ENCODE results near the gene ZNF205. TPM values are rescaled to one million over a fixed set of nuclear protein-coding genes. Genes with fewer than 3 reads are reported as not detected.

Gene ZNF205
- total RNA-seq, 1 experiment from 2014 or later = 17.0 TPM

- TF ChIP-seq YY1 (IDR thresholded peaks at IDR 0.05; ENCODE audit: extremely low read depth, insufficient replicate concordance, low read depth, low read length) (peak; percentile 76), EGR1 (IDR thresholded peaks at IDR 0.05; ENCODE audit: low read depth) (no peak), CEBPB (IDR thresholded peaks at IDR 0.05; ENCODE audit: low read depth) (no peak), EZH2phosphoT487 (IDR thresholded peaks at IDR 0.05; ENCODE audit: borderline replicate concordance) (no peak), REST (IDR thresholded peaks at IDR 0.05; ENCODE audit: low read depth) (no peak), ELF1 (IDR thresholded peaks at IDR 0.05; ENCODE audit: borderline replicate concordance, low read depth) (no peak), ZFX (IDR thresholded peaks at IDR 0.05) (no peak)
Observed at GRCh38 chr16:3152277-3152990, 40.0 kb downstream of the ZNF205 start (continued).

GRCh38 chr16:3152991-3153368, 40.6 kb downstream of the ZNF205 start:
- peak overlapping the region; percentile 86 for H3K4me2 ChIP-seq (ENCODE audit: low read length)
- RAD21 ChIA-PET (ENCODE audit: low non-redundant PET in 1 of 2, low total read pairs in 2 of 2, uncharacterized antibody in 2 of 2, unreplicated experiment in 2 of 2) = no interaction called here
- H3K27ac ChIP-seq (ENCODE audit: low read depth, low read length) = no peak overlapping the region
- H3K4me3 ChIP-seq (replicated peaks in 1 of 2; ENCODE audit: low read depth in 1 of 2, low read length in 2 of 2) = no peak overlapping the region
- H3K9me3 ChIP-seq (ENCODE audit: control insufficient read depth in 1 of 2, insufficient read depth in 1 of 2, low read depth in 1 of 2, low read length in 2 of 2) = no peaks in the 10 kb centered on the region
- peaks cover 11 to 51% of the 10 kb centered on the region in 2 experiments for H3K4me1 ChIP-seq (ENCODE audit: control insufficient read depth in 1 of 2, insufficient read depth in 2 of 2, low read length in 2 of 2)
- no peaks in the 10 kb centered on the region for H4K20me1 ChIP-seq (ENCODE audit: insufficient read depth)
- ATAC-seq = no peak
- no peak overlapping the region for H2AFZ ChIP-seq (ENCODE audit: low read depth, low read length, poor library complexity, severe bottlenecking)
- DNase-seq (ENCODE audit: low read depth, low spot score) = no peak
- no TSS peak for BruUV-seq (replicated peaks)
- H3K27me3 ChIP-seq (ENCODE audit: insufficient read depth, low read length) = no peaks in the 10 kb centered on the region
- H3K9ac ChIP-seq (ENCODE audit: low read length) = no peak overlapping the region
- H3K9me2 ChIP-seq (ENCODE audit: insufficient read depth) = no peaks in the 10 kb centered on the region
- intact Hi-C loops (cut with micrococcal nuclease) = loop anchor here (5.0 kb wide), 1 partner anchor 34 kb away; the partner anchor contains the start of gene OR1F1
- no peaks in the 10 kb centered on the region for H3K36me3 ChIP-seq (ENCODE audit: control insufficient read depth in 1 of 2, insufficient read depth in 2 of 2, low read length in 2 of 2)
- CTCF ChIA-PET = interaction anchor here (0.9 to 4.0 kb wide), 4 partner anchors 13 to 24 kb away, joined by 3 to 41 read pairs (median 4); partner anchors contain the start of gene ZNF213
- POLR2A ChIA-PET = interaction anchor here (0.9 kb wide), 1 partner anchor 132 kb away, joined by 3 read pairs; no protein-coding TSS in a partner anchor
- no peaks in the 10 kb centered on the region for H3K79me2 ChIP-seq (ENCODE audit: insufficient read depth, low read length)
- no peak for TF ChIP-seq EZH2 (IDR thresholded peaks at IDR 0.05)
- TF ChIP-seq CEBPB (IDR thresholded peaks at IDR 0.05; ENCODE audit: low read depth) = no peak
- TF ChIP-seq ELF1 (IDR thresholded peaks at IDR 0.05; ENCODE audit: borderline replicate concordance, low read depth) = no peak
- no peak for TF ChIP-seq CTCF (IDR thresholded peaks at IDR 0.05 in 2 of 3, conservative IDR thresholded peaks at IDR 0.05 in 1 of 3; ENCODE audit: borderline replicate concordance in 1 of 3, insufficient read depth in 1 of 3, low read depth in 2 of 3, low read length in 2 of 3)
- no peak for TF ChIP-seq RAD21 (IDR thresholded peaks at IDR 0.05; ENCODE audit: low read depth)
- TF ChIP-seq REST (IDR thresholded peaks at IDR 0.05; ENCODE audit: low read depth) = no peak
- TF ChIP-seq ZNF274 (IDR thresholded peaks at IDR 0.05; ENCODE audit: low read depth, low read length) = no peak
- no peak for TF ChIP-seq EGR1 (IDR thresholded peaks at IDR 0.05; ENCODE audit: low read depth)
- no peak for TF ChIP-seq TCF7L2 (IDR thresholded peaks at IDR 0.05; ENCODE audit: borderline replicate concordance, extremely low read depth, insufficient read depth, insufficient read length)
- TF ChIP-seq ZFX (IDR thresholded peaks at IDR 0.05) = no peak
- no peak for TF ChIP-seq EZH2phosphoT487 (IDR thresholded peaks at IDR 0.05; ENCODE audit: borderline replicate concordance)
- TF ChIP-seq MAX (IDR thresholded peaks at IDR 0.05) = no peak
